T-helper 2 cell treated with Interferon-gamma antibody and Interleukin-4, amounts not matched to agents 100 ng/mL and 5 ng/mL, for 36 hours (primary cell): ENCODE results near the gene AGGF1. TPM values are rescaled to one million over a fixed set of nuclear protein-coding genes. Genes with fewer than 3 reads are reported as not detected.

ENCODE experiments used
- intact Hi-C: fragments of 100-400 bp; cut with micrococcal nuclease; formaldehyde crosslinking; loops from one replicate; pipeline ENCODE4 v1.15.1; 2023
- total RNA-seq: library from RNA; stranded (reverse); gene quantifications from 2 replicates; pipeline ENCODE4 v1.2.3, GENCODE V29; 2022

AGGF1 gene
- total RNA-seq, 1 donor from 2014 or later = 23.7 TPM

- intact Hi-C loops = no loop called here
Measured at GRCh38 chr5:77022511-77023417, 7.4 kb upstream of the AGGF1 start.

- intact Hi-C loops = no loop called here
Measured at GRCh38 chr5:77024490-77024889, 5.7 kb upstream of the AGGF1 start.

GRCh38 chr5:77028631-77029375 lies 1.4 kb upstream of the AGGF1 start:
- intact Hi-C loops = no loop called here

- intact Hi-C loops = no loop called here
Measured at GRCh38 chr5:77029376-77029885, 773 bp upstream of the AGGF1 start.

DNA sequence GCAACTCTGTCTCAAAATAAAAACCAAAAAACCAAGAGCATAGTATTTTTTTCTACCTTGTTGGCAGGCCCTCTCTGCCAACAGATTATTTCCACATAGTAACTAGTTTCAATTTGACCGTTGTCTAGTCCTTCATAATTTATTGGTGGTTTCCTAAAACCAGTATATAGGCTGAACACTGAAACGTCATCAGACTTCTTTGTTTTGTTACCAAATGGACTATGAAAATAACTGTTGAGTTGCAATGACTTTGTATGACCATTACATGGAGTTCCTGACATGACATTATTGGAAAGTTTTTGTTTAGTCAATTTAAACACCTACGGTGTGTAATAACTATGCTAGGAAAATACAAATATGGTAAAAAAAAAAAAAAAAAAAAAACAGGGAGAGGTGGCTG lies 1.7 kb downstream of the AGGF1 start:
- intact Hi-C loops = loop anchor here (2.0 to 5.0 kb wide), 5 partner anchors 45 to 1520 kb away; partner anchors contain the start of genes CERT1, IQGAP2, POLK and SCAMP1

- intact Hi-C loops = loop anchor here (5.0 kb wide), 3 partner anchors 165 to 1520 kb away; partner anchors contain the start of genes CERT1, IQGAP2 and POLK
Measured at GRCh38 chr5:77032635-77033034, 2.4 kb downstream of the AGGF1 start.

GRCh38 chr5:77033338-77033737 lies 3.1 kb downstream of the AGGF1 start:
- intact Hi-C loops = loop anchor here (5.0 kb wide), 3 partner anchors 166 to 1521 kb away; partner anchors contain the start of genes CERT1, IQGAP2 and POLK

DNA sequence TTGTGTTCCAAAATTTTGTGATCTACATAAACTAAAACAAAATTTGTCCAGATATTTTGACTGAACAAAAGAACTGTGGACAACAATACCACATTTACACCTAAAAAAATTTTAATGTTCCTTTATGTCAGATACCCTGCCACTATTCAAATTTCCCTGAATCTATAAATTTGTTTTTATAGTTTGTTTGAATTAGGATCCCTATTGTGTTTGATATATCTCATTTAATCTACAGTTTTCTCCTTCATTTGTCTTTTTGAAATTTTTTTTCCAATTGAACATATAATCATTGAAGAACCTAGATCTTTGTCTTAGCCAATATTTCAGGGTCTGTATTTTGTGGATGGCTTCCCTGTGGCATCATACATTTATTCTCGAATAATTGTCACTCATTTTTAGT lies 5.7 kb downstream of the AGGF1 start:
- intact Hi-C loops = no loop called here

DNA sequence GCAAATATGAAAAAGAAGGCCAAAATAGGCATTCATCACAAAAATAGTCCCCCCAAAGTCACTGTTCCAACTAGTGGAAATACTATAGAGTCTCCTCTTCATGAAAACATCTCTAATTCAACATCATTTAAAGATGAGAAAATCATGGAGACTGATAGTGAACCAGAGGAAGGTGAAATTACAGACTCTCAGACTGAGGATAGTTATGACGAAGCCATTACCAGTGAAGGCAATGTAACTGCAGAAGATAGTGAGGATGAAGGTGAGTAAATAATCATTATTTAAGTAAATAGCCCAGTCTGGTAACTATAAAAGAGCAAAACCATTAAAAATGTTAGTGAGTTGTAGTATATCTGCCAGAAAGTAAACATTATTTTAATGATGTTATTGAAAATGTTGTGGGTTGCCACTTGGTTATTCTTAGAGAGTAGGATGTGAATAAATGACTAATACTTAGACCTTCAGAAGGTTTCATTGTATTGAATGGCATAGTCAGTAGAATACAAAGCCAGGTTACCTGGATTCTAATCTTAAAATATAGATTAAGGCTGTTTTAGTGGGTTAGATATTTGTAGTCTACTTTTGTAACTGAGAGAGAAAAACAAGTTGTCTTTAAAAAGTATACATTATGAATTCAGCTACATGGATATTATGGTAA lies 16.3 kb downstream of the AGGF1 start:
- intact Hi-C loops = no loop called here

GRCh38 chr5:77064040-77064439 lies 33.8 kb downstream of the AGGF1 start:
- intact Hi-C loops = no loop called here

GRCh38 chr5:77065256-77065655 lies 35.1 kb downstream of the AGGF1 start:
- intact Hi-C loops = no loop called here

DNA sequence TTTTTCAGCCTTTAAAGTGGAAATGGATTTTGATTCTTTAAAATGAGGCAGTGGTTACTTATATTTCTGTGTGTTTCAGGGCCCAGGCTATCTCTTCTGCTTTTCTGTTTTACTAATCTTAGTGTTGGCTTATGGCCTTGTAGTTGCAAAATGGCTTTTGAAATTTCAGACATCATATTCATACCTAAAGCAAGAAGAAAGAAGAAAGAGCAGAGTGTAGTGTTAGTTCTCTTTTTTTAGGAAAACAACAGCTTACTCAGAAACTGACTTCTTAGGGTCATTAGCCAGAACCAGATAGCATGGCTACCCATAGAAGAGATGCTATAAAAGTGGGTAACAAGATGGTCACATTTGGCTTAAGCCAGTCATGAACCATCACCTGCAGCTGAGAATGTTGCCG lies 36.0 kb downstream of the AGGF1 start:
- intact Hi-C loops = no loop called here

DNA sequence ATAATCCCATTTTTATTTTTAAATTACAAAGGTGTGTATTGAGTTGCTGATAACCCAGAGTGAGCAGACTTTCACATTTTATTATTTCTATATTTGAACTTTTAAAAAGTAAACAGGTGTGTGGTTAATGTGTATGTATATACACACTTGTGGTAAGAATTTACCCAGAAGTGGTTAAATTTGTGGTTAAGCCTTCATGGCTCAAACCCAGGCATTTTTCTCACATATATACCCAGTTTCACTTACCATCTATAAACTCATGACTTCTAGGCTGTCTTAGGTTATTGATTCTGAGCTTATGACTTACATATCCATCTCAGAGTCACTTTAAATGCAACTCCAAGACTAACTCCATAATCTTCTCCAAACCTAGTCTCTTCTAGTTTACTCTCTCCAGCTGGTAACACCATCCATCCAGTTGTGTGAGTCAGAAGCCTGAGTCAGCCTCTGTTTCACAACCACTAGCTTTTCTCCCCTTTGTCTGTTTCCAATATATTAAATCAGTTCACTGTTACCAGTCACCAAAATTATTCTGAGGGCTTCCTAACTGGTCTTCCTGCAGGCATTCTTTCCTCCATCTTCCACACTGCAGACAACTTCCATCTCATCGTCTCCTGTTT lies 36.7 kb downstream of the AGGF1 start:
- intact Hi-C loops = no loop called here

DNA sequence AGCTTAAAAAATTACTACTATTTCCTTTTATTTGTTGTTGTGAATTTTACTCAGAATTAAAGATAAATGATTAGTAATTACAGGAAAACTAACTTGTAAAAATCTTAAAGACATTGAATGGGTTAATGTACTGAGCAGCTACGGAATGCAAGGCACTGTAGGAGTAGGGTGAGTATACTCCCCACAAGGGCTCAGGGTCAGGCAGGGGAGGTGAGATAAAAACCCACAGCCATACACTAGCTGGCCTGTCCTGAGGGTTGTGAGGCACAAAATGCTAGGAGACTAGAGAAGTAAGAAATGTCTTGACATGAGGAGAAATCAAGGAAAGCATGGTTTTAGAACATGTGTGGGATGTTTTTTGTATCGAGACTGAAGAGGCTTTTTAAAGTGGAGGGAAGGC lies 43.5 kb downstream of the AGGF1 start:
- intact Hi-C loops = no loop called here

DNA sequence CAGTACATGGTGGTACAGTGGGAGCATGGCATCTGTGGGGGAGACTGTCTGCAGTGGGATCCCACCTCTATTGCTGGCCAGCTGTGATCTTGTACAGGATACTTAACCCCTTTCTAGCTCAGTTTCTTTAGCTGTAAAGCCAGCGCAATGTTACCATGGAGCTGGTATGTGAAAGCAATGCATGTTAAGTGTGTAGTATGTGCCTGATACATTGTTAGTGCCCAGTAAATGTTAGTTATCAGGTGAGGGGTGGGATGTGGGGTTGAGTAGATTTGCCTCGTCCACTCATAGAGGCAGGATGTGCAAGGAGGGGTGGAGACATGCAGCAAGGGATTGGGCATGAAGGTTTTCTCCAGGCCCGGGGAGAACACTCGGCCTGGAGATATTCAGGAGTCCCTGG lies 44.5 kb downstream of the AGGF1 start:
- intact Hi-C loops = no loop called here

- intact Hi-C loops = loop anchor here (1.0 to 2.0 kb wide), 2 partner anchors 46 to 209 kb away; partner anchors contain the start of gene AGGF1
Measured at GRCh38 chr5:77076961-77077828, 47.0 kb downstream of the AGGF1 start.

GRCh38 chr5:77077829-77078176 lies 47.6 kb downstream of the AGGF1 start:
- intact Hi-C loops = loop anchor here (1.0 to 2.0 kb wide), 2 partner anchors 47 to 210 kb away; partner anchors contain the start of gene AGGF1

GRCh38 chr5:77080479-77080878 lies 50.3 kb downstream of the AGGF1 start:
- intact Hi-C loops = loop anchor here (10.0 kb wide), 1 partner anchor 414 kb away; the partner anchor contains the start of gene WDR41

- intact Hi-C loops = loop anchor here (10.0 kb wide), 1 partner anchor 414 kb away; the partner anchor contains the start of gene WDR41
Measured at GRCh38 chr5:77080905-77081304, 50.7 kb downstream of the AGGF1 start.

DNA sequence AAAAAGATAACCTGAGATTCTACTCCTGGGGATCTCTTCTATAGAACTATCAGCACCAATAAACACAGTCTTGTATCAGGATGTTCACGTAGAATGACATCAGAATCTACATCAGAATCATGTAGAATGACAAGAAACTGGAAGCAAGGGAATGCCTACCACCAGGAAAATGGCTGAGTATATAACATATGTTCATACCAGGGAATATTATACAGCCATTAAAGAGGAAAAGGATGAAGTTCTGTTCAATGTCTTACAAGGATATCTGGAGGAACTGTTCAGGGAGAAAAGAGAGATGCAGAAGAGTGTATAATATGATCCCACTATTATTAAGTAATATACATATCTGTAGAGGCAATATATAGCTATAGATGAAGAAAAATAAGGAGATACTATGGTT lies 52.1 kb downstream of the AGGF1 start:
- intact Hi-C loops = loop anchor here (10.0 kb wide), 1 partner anchor 413 kb away; the partner anchor contains the start of gene WDR41
